ENCODE results near the gene CFAP100.

Gene CFAP100

GRCh38 chr3:126466886-126467610 lies 72.3 kb downstream of the CFAP100 start:
- DNase-seq, result no peak

- no peak for DNase-seq
Observed at GRCh38 chr3:126467611-126467955, 72.9 kb downstream of the CFAP100 start.

- no peak for DNase-seq
Observed at GRCh38 chr3:126468028-126468891, 73.6 kb downstream of the CFAP100 start.

GRCh38 chr3:126469479-126469878 lies 74.8 kb downstream of the CFAP100 start:
- DNase-seq, result no peak

- DNase-seq, result no peak
Observed at GRCh38 chr3:126472277-126473006, 77.7 kb downstream of the CFAP100 start.

- DNase-seq, result no peak
Observed at GRCh38 chr3:126473292-126474168, 78.8 kb downstream of the CFAP100 start.

- DNase-seq, result no peak
Observed at GRCh38 chr3:126474498-126475412, 80.0 kb downstream of the CFAP100 start.

GRCh38 chr3:126475413-126476114 lies 80.9 kb downstream of the CFAP100 start, which contains the start of gene ZXDC:
Gene ZXDC (minus strand): TSS chr3:126475891. CDS start chr3:126475865, 26 bp downstream.
- peak; percentile 92 for DNase-seq

GRCh38 chr3:126476166-126477060 lies 81.7 kb downstream of the CFAP100 start:
- DNase-seq, result no peak

GRCh38 chr3:126477061-126477380 lies 82.3 kb downstream of the CFAP100 start:
- DNase-seq, result no peak

- no peak for DNase-seq
Observed at GRCh38 chr3:126478581-126479310, 84.0 kb downstream of the CFAP100 start.

- no peak for DNase-seq
Observed at GRCh38 chr3:126479642-126480041, 84.9 kb downstream of the CFAP100 start.

- DNase-seq, result no peak
Observed at GRCh38 chr3:126480206-126480605, 85.5 kb downstream of the CFAP100 start.

GRCh38 chr3:126480861-126481260 lies 86.2 kb downstream of the CFAP100 start:
- no peak for DNase-seq

GRCh38 chr3:126481808-126482502 lies 87.2 kb downstream of the CFAP100 start:
- no peak for DNase-seq

GRCh38 chr3:126482503-126483255 lies 88.0 kb downstream of the CFAP100 start:
- no peak for DNase-seq

GRCh38 chr3:126483321-126483761 lies 88.6 kb downstream of the CFAP100 start:
- DNase-seq, result no peak

Data from activated CD4-positive, alpha-beta T cell treated with anti-CD3 and anti-CD28 coated beads for 1 hour (primary cell).